ENCODE measurements around the gene WFIKKN1. TPM values are rescaled to one million over a fixed set of nuclear protein-coding genes. Genes with fewer than 3 reads are reported as not detected.

WFIKKN1 gene
- total RNA-seq, 1 donor from 2014 or later, result 0.89 TPM

- Histone ChIP-seq H4K20me1 (ENCODE audit: insufficient read depth, low read length) (no peaks in the 10 kb centered on the region), H3K4me2 (ENCODE audit: low read length) (peak within 1 kb of the TSS; percentile 86), H3K79me2 (ENCODE audit: insufficient read depth, low read length) (no peaks in the 10 kb centered on the region), H3K4me1 (ENCODE audit: insufficient read depth, low read length) (peaks cover 8% of the 10 kb centered on the region), H3K27me3 (ENCODE audit: insufficient read depth, low read length) (no peaks in the 10 kb centered on the region), H3K4me3 (ENCODE audit: insufficient read depth, low read depth, low read length) (peak within 1 kb of the TSS; percentile 52), H3K9me3 (ENCODE audit: insufficient read depth, low read depth, low read length) (no peaks in the 10 kb centered on the region), H3K36me3 (ENCODE audit: insufficient read depth, low read length) (no peaks in the 10 kb centered on the region), H3K9ac (ENCODE audit: low read length) (peak within 1 kb of the TSS; percentile 67), H3K27ac (ENCODE audit: low read depth, low read length) (no peak within 1 kb of the TSS), H2AFZ (ENCODE audit: low read depth, low read length) (peak within 1 kb of the TSS; percentile 91)
- H3K27me3 Mint-ChIP-seq (ENCODE audit: low read depth, unreplicated experiment), result no peaks in the 10 kb centered on the region
- H3K36me3 Mint-ChIP-seq (ENCODE audit: low read depth, unreplicated experiment), result no peaks in the 10 kb centered on the region
- H3K4me3 Mint-ChIP-seq (ENCODE audit: unreplicated experiment), result peak within 1 kb of the TSS; percentile 76
- H3K9me3 Mint-ChIP-seq (ENCODE audit: unreplicated experiment), result no peaks in the 10 kb centered on the region
- FAIRE-seq (no peak), DNase-seq (ENCODE audit: low read depth) (peak; percentile 28)
- no peak for TF ChIP-seq CTCF (IDR thresholded peaks at IDR 0.05; ENCODE audit: insufficient read depth, low read depth, low read length)
- TF ChIP-seq EZH2 (IDR thresholded peaks at IDR 0.05; ENCODE audit: insufficient read depth, low read length), result no peak
- H3K4me1 Mint-ChIP-seq (ENCODE audit: low read depth, unreplicated experiment), result no peaks in the 10 kb centered on the region
- no peak within 1 kb of the TSS for H3K27ac Mint-ChIP-seq (ENCODE audit: unreplicated experiment)
These were observed 10.8 kb downstream of the WFIKKN1 start, which contains the start of gene MCRIP2 for GRCh38 chr16:641326-642188. MCRIP2 (plus strand) TSS chr16:641828; CDS start chr16:641992, 164 bp downstream.

DNA sequence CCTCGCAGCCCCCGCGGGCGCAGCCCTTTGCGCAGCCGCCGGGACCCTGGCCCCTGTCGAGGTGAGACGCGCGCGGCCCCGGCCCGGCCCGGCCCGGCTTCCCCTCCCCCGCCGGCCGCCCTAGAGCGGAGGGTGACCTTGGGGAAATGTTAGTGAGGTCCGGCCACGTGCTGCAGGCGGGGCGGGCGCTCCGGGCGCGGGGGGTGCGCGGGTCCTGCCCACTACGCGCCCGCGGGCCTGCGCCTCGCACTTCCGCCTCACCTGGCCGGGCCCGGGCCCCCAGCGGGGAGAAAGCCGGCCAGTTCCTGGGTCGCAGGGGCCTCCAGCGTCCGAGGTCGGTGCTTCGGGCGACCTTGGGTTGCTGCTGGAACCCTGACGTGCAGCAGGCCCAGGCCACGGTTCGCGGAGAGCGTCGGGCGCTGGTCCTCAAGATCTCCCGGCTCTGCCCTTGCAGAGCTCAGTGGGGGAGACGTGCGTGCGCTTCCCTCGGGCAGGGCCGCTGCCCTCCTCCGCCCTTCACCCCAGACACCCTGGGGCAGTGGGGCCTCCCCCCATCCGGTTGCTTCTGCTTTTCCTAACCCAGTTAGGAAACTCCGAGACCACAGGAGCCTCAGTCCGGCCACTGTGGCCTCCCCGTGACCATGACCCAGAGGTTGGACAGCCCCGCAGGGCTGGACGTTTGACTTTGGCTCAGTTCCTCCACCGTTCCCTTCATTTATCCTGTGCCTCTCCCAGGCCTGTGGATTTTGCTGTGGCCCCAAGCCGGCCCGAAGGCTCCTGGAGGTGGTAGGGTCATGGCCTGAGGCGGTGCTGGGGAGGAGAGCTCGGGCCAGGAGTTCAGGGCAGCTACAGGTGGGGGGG, 11.6 kb downstream of the WFIKKN1 start:
- FAIRE-seq (no peak), DNase-seq (ENCODE audit: low read depth) (no peak)
- Mint-ChIP-seq H3K4me3 (ENCODE audit: unreplicated experiment) (peak overlapping the region; percentile 76), H3K9me3 (ENCODE audit: unreplicated experiment) (no peaks in the 10 kb centered on the region), H3K27me3 (ENCODE audit: low read depth, unreplicated experiment) (no peaks in the 10 kb centered on the region), H3K4me1 (ENCODE audit: low read depth, unreplicated experiment) (no peaks in the 10 kb centered on the region), H3K27ac (ENCODE audit: unreplicated experiment) (no peak overlapping the region), H3K36me3 (ENCODE audit: low read depth, unreplicated experiment) (no peaks in the 10 kb centered on the region)
- H2AFZ ChIP-seq (ENCODE audit: low read depth, low read length), result peak overlapping the region; percentile 71
- no peaks in the 10 kb centered on the region for H3K9me3 ChIP-seq (ENCODE audit: insufficient read depth, low read depth, low read length)
- no peaks in the 10 kb centered on the region for H3K27me3 ChIP-seq (ENCODE audit: insufficient read depth, low read length)
- peaks cover 6% of the 10 kb centered on the region for H3K4me1 ChIP-seq (ENCODE audit: insufficient read depth, low read length)
- H3K4me3 ChIP-seq (ENCODE audit: insufficient read depth, low read depth, low read length), result peak overlapping the region; percentile 52
- TF ChIP-seq CTCF (IDR thresholded peaks at IDR 0.05; ENCODE audit: insufficient read depth, low read depth, low read length) (no peak), EZH2 (IDR thresholded peaks at IDR 0.05; ENCODE audit: insufficient read depth, low read length) (no peak)
- no peak overlapping the region for H3K27ac ChIP-seq (ENCODE audit: low read depth, low read length)
- peak overlapping the region; percentile 67 for H3K9ac ChIP-seq (ENCODE audit: low read length)
- H3K79me2 ChIP-seq (ENCODE audit: insufficient read depth, low read length), result no peaks in the 10 kb centered on the region
- no peaks in the 10 kb centered on the region for H3K36me3 ChIP-seq (ENCODE audit: insufficient read depth, low read length)
- H4K20me1 ChIP-seq (ENCODE audit: insufficient read depth, low read length), result no peaks in the 10 kb centered on the region
- peak overlapping the region; percentile 86 for H3K4me2 ChIP-seq (ENCODE audit: low read length)
